IPS DF 19.7 (cell line): Measurements from ENCODE around the gene KRTAP5-1.
"Not testable (repeated sequence)": the region's sequence is repeated elsewhere in the genome, so short reads cannot be mapped to it uniquely, and the experiment has no call there.

ENCODE experiments used
- DNase-seq: peaks from one replicate; pipeline ENCODE4 v3.0.0-alpha.2; 2013; ENCODE audit warnings: low read depth, low spot score

The KRTAP5-1 gene, protein sequence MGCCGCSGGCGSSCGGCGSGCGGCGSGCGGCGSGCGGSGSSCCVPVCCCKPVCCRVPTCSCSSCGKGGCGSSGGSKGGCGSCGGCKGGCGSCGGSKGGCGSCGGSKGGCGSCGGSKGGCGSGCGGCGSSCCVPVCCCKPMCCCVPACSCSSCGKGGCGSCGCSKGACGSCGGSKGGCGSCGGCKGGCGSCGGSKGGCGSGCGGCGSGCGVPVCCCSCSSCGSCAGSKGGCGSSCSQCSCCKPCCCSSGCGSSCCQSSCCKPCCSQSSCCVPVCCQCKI

DNA sequence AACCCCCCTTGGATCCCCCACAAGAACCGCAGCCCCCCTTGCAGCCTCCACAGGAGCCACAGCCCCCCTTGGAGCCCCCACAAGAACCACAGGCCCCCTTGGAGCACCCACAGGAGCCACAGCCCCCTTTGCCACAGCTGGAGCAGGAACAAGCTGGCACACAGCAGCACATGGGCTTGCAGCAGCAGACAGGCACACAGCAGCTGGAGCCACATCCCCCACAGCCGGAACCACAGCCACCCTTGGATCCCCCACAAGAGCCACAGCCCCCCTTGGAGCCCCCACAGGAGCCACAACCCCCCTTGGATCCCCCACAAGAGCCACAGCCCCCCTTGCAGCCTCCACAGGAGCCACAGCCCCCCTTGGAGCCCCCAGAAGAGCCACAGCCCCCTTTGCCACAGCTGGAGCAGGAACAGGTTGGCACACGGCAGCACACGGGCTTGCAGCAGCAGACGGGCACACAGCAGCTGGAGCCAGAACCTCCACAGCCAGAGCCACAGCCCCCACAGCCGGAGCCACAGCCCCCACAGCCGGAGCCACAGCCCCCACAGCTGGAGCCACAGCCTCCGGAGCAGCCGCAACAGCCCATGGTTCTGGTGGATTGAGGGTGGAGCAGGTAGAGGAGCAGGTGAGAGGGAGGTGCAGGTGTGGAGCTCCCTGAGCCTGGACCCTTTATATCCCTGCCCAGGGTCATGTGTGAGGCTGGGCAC is at the start of gene KRTAP5-1:
Gene KRTAP5-1 (minus strand): TSS at position 623 of the 710 bp plus-strand sequence. CDS start 34 bp downstream, at position 589.
- not testable (repeated sequence) for DNase-seq

DNA sequence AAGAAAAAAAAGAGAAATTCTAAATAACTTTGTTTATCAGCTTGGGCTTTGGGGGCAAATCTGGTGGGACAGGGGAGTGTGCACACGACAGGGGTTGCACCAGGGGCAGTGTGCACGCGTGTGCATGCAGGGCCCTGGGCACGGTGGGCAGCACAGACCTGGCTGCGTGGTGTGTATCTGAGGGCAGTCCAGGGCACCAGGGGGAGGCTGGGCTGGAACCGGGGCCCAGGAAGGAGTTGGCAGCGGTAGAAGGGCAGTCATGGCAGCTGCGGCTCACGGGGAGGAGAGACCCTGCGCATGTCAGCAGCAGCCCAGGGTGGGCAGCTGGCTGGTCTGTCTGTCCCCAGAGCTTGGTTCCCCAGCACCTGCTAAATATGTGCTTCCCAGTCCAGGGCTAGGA is 48.8 kb upstream of the KRTAP5-1 start:
- no peak for DNase-seq

DNA sequence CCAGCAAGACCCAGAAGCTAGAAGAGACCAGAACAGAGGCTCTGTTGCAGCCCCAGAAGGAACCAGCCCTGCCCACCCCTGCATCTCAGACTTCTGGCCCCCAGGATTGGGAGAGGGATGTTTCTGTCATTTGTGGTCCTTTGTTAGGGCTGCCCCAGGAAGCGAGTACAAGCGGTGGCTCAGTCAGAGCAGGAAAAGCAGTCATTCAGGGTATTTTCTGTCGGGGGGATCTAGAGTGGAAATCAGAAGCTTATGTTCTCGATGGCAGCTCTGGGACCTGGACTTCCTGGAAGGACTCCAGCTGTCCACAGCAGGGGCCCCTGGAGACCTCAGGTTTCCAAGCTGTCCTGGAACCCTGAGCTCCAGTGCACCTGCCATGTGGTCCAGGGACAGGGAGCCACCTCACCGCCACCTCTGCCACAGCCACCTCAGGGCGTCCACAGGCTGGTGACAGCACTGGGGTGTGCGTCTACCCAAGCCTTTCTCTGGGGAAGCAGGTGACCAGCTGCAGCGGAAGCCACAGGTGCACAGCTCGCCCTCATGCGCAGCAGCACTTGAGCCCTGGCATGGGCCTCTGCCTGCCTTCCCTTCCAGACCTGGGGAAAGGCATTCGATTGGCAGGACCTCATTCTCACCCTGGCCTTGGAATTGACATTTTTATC is 47.1 kb upstream of the KRTAP5-1 start:
- DNase-seq, result no peak

DNA sequence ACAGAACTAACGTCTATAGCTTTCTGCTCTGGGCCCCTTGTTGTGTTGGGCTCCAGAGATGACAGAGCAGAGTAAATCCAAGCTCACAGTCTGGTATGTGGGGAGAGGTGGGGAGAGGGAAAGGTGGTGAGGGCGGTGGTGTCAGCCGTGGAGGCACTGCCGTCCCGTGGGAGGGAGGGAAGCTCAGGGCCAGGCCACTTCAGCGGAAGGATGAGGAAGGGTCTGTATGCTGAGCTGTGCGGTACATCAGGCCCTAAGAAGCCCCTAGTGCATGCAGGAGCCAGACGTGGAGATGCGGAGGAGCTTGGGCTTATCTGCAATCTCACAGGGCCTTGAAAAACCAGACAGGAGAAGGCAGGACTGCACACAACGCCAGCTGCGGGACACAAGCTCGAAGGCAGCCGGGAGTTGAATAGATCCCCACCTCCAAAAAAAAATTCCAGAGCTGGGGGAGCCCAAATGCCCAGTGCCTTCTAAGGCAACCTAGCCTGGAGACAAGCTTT is 46.0 kb upstream of the KRTAP5-1 start:
- no peak for DNase-seq

DNA sequence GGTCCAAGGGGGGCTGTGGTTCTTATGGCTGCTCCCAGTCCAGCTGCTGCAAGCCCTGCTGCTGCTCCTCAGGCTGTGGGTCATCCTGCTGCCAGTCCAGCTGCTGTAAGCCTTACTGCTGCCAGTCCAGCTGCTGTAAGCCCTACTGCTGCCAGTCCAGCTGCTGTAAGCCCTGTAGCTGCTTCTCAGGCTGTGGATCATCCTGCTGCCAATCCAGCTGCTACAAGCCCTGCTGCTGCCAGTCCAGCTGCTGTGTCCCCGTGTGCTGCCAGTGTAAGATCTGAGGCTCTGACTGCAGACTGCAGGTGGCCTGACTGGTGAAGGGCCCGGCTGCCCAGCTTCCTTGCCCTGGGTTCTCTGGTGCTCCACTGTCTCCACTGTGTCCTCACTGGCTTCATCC is 45.2 kb upstream of the KRTAP5-1 start:
- DNase-seq, result no peak

DNA sequence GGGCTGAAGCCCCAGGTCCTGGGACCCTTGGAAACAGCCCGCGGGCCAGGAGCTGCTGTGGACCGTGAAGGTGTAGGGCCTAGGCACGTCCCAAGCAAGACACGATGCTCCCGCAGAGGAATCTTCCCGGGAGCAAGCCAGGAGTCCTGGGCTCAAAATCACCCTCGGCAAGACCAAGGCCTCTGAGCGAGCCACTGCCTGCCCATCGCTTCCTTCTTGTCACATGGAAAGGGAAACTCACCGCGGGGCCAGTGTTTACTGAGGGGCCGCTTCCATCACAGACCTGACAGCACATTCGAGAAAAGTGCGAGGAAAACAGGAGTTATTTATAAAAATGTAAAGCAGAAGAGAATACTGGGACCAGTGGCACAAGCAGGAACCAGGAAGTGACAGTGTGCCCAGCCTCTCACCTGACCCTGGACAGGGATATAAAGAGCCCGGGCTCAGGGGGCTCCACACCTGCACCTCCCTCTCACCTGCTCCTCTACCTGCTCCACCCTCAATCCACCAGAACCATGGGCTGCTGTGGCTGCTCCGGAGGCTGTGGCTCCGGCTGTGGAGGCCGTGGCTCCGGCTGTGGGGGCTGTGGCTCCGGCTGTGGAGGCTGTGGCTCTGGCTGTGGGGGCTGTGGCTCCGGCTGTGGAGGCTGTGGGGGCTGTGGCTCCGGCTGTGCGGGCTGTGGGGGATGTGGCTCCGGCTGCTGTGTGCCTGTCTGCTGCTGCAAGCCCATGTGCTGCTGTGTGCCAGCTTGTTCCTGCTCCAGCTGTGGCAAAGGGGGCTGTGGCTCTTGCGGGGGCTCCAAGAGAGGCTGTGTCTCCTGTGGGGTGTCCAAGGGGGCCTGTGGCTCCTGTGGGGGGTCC is 44.5 kb upstream of the KRTAP5-1 start, which contains the start of gene KRTAP5-5:
Gene KRTAP5-5 (plus strand): TSS at position 450 of the 860 bp plus-strand sequence. CDS start 66 bp downstream, at position 516.
- DNase-seq, result no peak

DNA sequence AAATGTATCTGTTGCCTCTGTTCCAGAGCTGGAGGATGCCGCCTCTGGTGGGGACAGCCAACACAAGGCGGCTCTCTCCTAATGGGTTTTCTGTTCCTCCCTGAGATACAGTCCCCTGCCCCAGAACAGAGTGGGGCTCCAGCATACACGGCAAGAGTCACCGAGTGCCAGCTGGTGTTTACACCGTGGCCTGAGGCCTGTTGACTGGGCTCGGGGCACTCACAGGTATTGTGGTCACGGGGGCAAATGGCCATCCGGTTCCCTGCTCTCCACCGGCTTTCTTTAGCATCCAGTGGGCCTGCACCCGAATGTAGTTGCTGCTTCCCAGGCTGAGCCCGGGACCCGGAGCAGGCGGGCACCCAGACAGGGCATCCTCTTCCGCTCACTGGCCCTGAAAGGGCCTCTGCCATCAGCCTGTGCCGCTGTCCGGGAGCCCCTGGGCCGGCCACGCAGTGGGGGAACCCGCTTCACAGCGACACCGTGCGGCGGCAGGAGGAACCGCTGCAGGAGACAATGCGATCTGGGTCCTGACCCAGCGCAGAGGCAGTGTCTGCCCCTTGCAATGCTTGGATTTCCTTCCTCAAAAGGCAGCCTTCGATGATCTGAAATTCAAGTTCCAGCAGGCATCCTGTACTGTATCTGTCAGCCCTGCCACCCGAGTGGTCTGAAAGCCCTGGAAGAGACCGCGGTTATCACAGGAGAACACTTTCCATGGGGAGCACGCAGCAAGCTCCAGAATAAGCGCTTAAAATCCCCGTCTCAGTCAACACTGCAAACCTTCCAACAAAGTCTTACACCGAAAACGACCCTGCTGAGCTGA is 43.6 kb upstream of the KRTAP5-1 start:
- no peak for DNase-seq

DNA sequence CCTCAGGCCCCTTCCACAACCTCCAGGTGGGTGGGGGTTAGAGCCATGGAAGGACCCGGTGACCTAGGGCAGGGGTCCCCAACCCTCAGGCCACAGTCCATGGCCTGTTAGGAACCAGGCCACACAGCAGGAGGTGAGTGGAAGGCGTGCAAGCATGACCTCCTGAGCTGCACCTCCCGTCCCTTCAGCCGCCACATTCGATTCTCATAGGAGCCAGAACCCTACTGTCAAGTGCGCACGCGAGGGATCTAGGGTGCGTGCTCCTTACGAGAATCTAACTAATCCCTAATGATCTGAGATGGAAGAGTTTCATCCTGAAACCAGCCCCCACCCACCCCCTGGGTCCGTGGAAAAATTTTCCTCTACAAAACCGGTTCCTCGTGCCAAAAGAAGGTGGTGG is 40.5 kb upstream of the KRTAP5-1 start:
- no peak for DNase-seq

DNA sequence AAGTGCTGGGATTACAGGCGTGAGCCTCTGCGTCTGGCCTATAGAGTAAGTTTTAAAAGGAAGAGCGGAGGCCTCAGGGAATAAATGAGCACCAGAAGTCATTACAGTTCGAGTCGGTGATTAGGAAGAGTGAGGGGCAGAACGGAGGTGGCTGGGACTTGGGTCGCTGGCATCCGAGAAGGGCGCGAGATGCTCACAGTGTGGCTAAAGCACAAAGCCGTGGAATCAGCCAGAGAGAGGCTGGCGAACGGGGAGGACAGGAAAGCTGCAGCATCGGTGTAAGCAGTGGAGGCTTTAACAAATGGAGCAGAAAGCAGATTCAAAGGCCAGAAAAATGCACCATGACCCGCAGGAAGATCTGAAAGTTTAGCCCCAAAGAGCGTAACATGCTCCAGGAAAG is 39.5 kb upstream of the KRTAP5-1 start:
- DNase-seq, result no peak

DNA sequence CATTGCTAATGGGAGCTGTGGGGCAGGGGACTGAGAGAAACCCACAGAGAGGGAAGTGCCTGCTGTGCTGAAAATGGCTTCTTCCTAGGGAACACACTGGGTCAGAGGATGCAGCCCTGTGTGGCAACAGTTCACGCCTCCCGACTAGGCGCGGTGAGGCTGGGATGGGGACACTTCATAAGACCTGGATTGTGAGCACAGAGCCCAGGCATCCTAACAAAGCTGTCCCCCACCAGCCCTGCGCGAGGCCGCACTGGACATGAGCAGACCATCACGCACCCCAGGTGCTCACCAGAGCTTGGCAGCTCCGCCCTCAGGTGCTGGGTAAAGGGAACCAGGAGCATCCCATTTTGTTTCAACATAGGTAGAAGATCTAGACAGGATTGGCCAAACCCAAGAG is 38.6 kb upstream of the KRTAP5-1 start:
- no peak for DNase-seq

DNA sequence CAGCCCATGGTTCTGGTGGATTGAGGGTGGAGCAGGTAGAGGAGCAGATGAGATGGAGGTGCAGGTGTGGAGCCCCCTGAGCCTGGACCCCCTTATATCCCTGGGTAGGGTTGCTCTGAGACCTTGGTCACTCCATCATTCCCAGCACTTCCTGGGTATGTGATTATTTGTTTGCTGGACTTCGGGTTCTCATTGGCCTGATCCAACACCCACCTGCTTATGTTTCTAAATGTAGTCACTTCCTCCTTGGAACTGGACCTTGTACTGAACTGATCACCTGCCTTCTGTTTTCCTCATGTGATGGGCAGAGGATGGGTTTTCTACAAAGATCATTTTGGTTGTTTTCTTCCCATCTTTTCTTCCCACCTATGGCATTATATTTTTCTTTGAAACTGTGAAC is 37.0 kb upstream of the KRTAP5-1 start, which contains the start of gene KRTAP5-4:
Gene KRTAP5-4 (minus strand): TSS at position 53 of the 400 bp plus-strand sequence. CDS start 45 bp downstream, at position 8.
- no peak for DNase-seq

DNA sequence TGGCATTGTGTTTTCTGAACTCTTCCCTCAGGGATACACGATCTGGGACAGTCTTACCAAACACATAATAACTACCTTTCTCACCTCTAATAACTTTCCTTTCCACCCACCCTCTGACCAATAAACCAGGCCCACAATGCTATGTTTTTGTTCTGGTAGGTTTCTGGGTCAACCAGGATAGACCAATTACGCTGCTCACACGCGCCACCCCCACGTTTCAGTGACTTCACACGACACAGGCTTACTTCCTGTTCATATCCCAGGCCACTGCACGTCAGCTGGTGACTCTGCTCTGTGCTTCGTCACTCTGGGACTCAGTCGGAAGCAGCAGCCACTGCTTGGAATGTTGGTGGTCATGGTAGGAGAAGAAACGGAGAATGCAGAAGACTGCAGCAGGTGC is 34.4 kb upstream of the KRTAP5-1 start:
- no peak for DNase-seq

DNA sequence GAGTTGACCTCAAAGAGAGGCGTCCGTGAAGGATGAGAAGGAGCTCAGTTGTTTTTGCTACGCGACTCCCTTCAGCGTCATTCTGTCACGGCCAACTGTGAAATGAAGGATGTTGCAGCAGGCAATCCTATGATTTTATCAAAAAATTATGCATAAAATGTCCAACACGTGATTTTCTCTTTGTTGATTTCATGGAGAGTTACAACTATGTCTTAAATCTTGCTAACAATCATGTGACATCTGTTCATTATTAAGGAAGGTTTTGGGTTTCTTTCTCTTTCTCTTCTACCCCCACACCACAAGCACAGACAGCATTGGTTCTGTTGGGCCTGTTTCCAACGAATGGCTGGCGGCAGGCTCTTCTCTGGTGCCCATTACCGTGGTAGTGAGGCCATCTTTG is 33.1 kb upstream of the KRTAP5-1 start:
- DNase-seq, result no peak

DNA sequence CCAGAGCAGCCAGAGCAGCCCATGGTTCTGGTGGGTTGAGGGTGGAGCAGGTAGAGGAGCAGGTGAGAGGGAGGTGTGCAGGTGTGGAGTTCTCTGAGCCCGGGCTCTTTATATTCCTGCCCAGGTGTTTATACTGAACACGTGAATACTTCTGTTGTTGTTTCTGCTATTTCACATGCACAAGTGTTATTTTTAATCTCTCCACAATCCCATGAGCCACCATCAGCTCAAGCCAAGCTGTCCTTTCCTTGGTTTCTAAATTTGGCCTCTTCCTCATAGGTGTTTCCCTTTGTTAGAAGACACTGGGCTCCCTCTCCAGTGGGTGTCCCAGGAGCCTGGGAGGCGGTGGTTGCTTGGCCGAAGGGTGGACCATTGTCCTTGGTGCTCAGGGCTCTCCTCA is 23.3 kb upstream of the KRTAP5-1 start, which contains the start of gene KRTAP5-3:
Gene KRTAP5-3 (minus strand): TSS at position 101 of the 400 bp plus-strand sequence. CDS start 78 bp downstream, at position 23.
- no peak for DNase-seq

DNA sequence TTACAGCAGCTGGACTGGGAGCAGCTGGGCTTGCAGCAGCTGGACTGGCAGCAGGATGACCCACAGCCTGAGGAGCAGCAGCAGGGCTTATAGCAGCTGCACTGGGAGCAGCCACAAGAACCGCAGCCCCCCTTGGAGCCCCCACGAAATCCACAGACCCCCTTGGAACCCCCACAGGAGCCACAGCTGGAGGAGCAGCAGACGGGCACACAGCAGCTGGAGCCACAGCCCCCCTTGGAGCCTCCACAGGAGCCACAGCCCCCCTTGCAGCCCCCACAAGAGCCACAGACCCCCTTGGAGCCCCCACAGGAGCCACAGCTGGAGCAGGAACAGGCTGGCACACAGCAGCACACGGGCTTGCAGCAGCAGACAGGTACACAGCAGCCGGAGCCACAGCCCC is 22.8 kb upstream of the KRTAP5-1 start:
- DNase-seq, result not testable (repeated sequence)

DNA sequence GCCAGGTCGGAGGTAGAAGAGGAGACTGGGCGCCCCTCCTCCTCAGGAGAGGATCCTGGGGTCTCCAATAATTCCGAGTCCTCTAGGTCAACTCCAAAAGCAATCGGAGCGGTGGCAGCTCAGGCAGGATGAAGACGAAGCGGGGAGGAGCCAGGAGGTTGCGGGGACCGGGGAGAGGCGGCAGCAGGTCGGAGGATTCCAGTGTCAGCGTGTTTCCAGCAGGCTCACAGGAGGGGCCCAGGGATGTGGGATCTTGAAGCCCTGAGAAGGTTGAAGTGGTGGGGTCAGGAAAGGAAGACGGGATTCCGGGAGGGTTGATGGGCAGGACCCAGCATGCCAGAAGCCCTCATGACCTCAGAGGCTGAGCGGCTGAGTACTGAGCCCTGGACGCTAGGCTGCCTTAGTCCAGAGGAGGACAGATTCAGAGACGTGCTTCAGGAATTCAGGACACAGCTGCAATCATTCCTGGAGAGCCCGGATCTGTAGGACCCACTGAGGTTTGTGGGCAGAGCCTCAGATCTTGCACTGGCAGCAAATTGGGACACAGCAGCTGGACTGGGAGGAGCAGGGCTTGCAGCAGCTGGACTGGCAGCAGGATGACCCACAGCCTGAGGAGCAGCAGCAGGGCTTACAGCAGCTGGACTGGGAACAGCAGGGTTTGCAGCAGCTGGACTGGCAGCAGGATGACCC is 22.2 kb upstream of the KRTAP5-1 start:
- not testable (repeated sequence) for DNase-seq

DNA sequence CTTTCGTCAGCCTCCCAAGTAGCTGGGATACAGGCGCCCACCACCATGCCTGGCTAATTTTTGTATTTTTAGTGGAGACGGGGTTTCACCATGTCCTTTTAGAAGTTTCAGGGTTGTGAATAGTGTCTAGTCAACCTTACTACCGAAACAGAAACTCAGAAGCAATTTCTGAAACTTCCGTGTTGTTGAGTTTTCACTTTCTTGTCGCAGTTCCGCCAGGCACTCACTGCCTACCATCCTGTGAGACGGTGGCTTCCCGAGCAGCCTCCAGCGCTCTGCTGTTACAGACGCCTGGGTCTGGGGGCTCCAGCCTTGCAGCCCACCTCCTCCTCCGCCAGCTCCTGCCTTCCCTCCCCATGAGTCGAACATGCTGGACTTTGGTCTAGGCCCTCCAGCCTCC is 20.8 kb upstream of the KRTAP5-1 start:
- not testable (repeated sequence) for DNase-seq

DNA sequence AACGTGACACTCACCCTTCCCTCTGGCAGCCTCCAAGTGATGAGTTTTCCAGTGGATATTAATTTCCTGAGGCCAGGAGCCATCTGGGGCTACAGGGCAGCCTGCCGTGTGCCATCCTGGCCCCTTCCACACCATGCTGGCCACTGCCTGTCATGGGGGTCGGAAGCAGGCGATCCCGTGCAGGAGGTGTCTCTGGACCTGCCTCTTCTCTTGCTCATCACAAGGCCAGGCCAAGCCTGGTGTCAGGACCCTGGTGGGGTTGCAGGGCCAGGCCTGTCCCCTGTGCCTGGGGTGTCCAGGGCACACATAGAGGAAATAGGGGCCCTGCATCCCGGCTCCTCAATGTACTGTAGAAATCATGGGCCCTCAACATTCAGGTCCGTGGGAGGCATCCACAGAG is 19.6 kb upstream of the KRTAP5-1 start:
- DNase-seq, result no peak

DNA sequence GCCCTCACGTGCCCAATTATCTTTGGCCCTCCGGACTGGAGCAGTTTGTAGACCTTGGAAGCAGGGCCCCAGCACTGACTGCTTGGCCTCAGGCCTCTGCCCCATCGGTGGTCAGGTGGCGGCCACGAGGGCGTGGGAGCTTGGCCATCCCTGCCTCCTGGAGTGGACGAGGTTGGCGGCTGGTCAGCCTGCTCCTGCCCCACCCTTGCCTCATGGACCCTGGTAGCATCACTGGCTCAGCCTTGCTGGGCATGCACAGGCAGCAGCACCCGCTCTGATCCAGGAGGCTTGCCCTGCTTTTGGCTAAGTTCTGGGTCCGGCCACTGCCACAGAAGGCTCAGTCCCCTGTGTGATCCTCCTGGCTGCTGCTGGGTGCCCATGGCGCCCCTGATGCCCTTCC is 19.1 kb upstream of the KRTAP5-1 start:
- no peak for DNase-seq

DNA sequence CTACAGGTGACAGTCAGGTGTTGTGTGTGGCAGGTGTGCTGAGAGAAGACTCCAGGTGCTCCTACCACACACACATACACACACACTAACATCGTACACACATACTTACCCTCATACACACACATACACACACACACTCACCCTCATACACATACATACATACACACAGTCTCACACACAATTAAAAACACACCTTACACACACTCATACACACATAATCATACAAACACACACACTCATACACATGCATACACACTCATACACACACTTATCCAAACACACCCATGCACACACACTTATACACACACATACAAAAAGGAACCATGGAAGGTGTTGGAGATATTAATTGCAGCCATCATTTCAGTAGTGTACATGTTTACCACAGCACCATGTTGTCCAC is 18.5 kb upstream of the KRTAP5-1 start:
- no peak for DNase-seq
